ENCODE results near the gene TPRX2.

DNA sequence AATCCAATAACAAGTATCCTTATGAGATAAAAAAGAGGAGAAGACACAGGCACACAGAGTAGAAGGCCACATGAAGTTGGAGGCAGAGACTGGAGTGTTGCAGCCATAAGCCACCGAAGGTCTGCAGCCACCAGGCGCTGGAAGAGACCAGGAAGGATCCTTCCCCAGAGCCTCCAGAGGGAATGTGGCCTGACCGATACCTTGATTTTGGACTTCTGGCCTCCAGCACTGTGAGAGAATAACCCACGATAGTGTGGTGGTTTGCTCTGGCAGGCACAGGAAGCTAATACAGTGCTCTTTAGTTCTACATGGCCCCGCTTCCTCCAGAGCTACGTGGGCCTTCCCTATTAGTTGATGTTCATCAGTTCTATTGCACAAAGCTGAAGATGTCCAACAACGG, 42.3 kb downstream of the TPRX2 start:
- TF ChIP-seq, protein P1, sequence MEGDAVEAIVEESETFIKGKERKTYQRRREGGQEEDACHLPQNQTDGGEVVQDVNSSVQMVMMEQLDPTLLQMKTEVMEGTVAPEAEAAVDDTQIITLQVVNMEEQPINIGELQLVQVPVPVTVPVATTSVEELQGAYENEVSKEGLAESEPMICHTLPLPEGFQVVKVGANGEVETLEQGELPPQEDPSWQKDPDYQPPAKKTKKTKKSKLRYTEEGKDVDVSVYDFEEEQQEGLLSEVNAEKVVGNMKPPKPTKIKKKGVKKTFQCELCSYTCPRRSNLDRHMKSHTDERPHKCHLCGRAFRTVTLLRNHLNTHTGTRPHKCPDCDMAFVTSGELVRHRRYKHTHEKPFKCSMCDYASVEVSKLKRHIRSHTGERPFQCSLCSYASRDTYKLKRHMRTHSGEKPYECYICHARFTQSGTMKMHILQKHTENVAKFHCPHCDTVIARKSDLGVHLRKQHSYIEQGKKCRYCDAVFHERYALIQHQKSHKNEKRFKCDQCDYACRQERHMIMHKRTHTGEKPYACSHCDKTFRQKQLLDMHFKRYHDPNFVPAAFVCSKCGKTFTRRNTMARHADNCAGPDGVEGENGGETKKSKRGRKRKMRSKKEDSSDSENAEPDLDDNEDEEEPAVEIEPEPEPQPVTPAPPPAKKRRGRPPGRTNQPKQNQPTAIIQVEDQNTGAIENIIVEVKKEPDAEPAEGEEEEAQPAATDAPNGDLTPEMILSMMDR (conservative IDR thresholded peaks at IDR 0.05; ENCODE audit: low read depth in 2 of 2), result no peak
- TF ChIP-seq POLR2AphosphoS5 (IDR thresholded peaks at IDR 0.05; ENCODE audit: low read depth), result no peak
- no peak for TF ChIP-seq EZH2 (IDR thresholded peaks at IDR 0.05; ENCODE audit: low read depth, unreplicated experiment)
- TF ChIP-seq CREB1 (CRISPR knock-in tag; IDR thresholded peaks at IDR 0.05; ENCODE audit: low read depth), result no peak
- no peak for TF ChIP-seq EZH2phosphoT487 (IDR thresholded peaks at IDR 0.05; ENCODE audit: unreplicated experiment)
- TF ChIP-seq, protein P2, sequence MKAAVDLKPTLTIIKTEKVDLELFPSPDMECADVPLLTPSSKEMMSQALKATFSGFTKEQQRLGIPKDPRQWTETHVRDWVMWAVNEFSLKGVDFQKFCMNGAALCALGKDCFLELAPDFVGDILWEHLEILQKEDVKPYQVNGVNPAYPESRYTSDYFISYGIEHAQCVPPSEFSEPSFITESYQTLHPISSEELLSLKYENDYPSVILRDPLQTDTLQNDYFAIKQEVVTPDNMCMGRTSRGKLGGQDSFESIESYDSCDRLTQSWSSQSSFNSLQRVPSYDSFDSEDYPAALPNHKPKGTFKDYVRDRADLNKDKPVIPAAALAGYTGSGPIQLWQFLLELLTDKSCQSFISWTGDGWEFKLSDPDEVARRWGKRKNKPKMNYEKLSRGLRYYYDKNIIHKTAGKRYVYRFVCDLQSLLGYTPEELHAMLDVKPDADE (IDR thresholded peaks at IDR 0.05), result no peak
- TF ChIP-seq ZNF331 (CRISPR knock-in tag; IDR thresholded peaks at IDR 0.05; ENCODE audit: low read depth), result no peak
- TF ChIP-seq ZNF114 (CRISPR knock-in tag; IDR thresholded peaks at IDR 0.05), result no peak

Measured in GM23338 (cell line).